OCI-LY3 (cell line): ENCODE measurements around the gene CEP250.
"Not testable (repeated sequence)": the region's sequence is repeated elsewhere in the genome, so short reads cannot be mapped to it uniquely, and the experiment has no call there.

Experiments
- H2AFZ ChIP-seq: fragments of 200-600, 300-600 bp; shearing (Covaris generic); 2 replicates; pipeline ENCODE4 v1.6.0; 2014; ENCODE audit warnings: antibody characterized with exemption, low read depth, low read length
- H3K27ac ChIP-seq: fragments of 200-600, 300-600 bp; sonication (generic); 2 replicates; pipeline ENCODE4 v1.5.1; 2014; ENCODE audit warnings: mild to moderate bottlenecking, low read length, moderate library complexity, mixed read lengths
- H3K27me3 ChIP-seq: fragments of 200-600, 300-600 bp; sonication (generic); 2 replicates; pipeline ENCODE4 v1.6.1; 2014; ENCODE audit warnings: low read depth, low read length, mixed read lengths
- H3K36me3 ChIP-seq: fragments of 200-600, 300-600 bp; sonication (generic); replicated peaks from 2 replicates; pipeline ENCODE3; 2014; ENCODE audit warnings: low read depth, low read length, mixed read lengths
- H3K4me1 ChIP-seq: fragments of 300-600, 200-600 bp; sonication (generic); 2 replicates; pipeline ENCODE4 v1.6.1; 2014; ENCODE audit warnings: low read length, mixed read lengths
- H3K4me2 ChIP-seq: fragments of 200-600, 300-600 bp; sonication (generic); 2 replicates; pipeline ENCODE4 v1.6.1; 2014; ENCODE audit warnings: low read length, mixed read lengths
- H3K4me3 ChIP-seq: fragments of 300-600, 200-600 bp; sonication (generic); 2 replicates; pipeline ENCODE4 v1.5.1; 2014; ENCODE audit warnings: antibody characterized with exemption, mild to moderate bottlenecking, low read length, moderate library complexity
- H3K79me2 ChIP-seq: fragments of 300-600, 200-600 bp; shearing (Covaris generic); 2 replicates; pipeline ENCODE4 v1.6.1; 2014; ENCODE audit warnings: mild to moderate bottlenecking, low read length, mixed read lengths
- H3K9ac ChIP-seq: fragments of 300-600, 200-600 bp; shearing (Covaris generic); 2 replicates; pipeline ENCODE4 v1.6.0; 2014; ENCODE audit warnings: mild to moderate bottlenecking, low read length, moderate library complexity
- H3K9me3 ChIP-seq: fragments of 200-600, 300-600 bp; shearing (Covaris generic); 2 replicates; pipeline ENCODE4 v1.6.1; 2014; ENCODE audit warnings: low read length, mixed read lengths; ENCODE audit not compliant: insufficient read depth
- H4K20me1 ChIP-seq: fragments of 200-600, 300-600 bp; sonication (generic); 2 replicates; pipeline ENCODE4 v1.6.1; 2016; ENCODE audit warnings: low read length, mixed read lengths; ENCODE audit not compliant: insufficient read depth
- EZH2phosphoT487 ChIP-seq: fragments of 200-600 bp; shearing (Covaris generic); IDR thresholded peaks from 2 replicates; pipeline ENCODE4 v1.6.1; 2018; ENCODE audit warnings: antibody characterized with exemption, mixed run types, low read depth
- TF ChIP-seq, protein P1 (sequence below): fragments of 200-600, 300-600 bp; sonication (generic); IDR thresholded peaks from 2 replicates; pipeline ENCODE4 v1.5.1; 2014; ENCODE audit warnings: antibody characterized with exemption, low read length, low read depth

The CEP250 gene

DNA sequence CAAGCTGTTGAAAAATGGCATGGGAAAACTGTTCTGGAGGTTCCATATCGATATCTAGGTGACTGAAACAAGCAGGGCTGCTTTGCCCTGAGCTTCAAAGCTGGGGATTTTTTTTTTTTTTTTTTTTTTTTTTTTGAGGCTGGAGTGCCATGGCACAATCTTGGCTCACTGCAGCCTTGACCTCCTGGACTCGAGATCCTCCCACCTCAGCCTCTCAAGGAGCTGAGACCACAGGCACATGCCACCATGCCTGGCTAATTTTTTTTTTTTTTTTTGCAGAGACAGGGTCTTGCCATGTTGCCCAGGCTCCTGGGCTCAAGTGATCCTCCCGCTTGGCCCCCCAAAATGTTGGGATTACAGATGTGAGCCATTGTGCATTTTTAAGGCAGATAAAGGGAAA lies 97.5 kb downstream of the CEP250 start:
- Histone ChIP-seq H3K9ac (no peak overlapping the region), H2AFZ (no peak overlapping the region), H3K9me3 (no peaks in the 10 kb centered on the region), H3K27ac (no peak overlapping the region), H3K79me2 (no peaks in the 10 kb centered on the region), H4K20me1 (no peaks in the 10 kb centered on the region), H3K36me3 (peaks cover 40% of the 10 kb centered on the region), H3K4me2 (no peak overlapping the region), H3K4me3 (no peak overlapping the region), H3K4me1 (no peaks in the 10 kb centered on the region), H3K27me3 (no peaks in the 10 kb centered on the region)
- TF ChIP-seq, protein P1, sequence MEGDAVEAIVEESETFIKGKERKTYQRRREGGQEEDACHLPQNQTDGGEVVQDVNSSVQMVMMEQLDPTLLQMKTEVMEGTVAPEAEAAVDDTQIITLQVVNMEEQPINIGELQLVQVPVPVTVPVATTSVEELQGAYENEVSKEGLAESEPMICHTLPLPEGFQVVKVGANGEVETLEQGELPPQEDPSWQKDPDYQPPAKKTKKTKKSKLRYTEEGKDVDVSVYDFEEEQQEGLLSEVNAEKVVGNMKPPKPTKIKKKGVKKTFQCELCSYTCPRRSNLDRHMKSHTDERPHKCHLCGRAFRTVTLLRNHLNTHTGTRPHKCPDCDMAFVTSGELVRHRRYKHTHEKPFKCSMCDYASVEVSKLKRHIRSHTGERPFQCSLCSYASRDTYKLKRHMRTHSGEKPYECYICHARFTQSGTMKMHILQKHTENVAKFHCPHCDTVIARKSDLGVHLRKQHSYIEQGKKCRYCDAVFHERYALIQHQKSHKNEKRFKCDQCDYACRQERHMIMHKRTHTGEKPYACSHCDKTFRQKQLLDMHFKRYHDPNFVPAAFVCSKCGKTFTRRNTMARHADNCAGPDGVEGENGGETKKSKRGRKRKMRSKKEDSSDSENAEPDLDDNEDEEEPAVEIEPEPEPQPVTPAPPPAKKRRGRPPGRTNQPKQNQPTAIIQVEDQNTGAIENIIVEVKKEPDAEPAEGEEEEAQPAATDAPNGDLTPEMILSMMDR: no peak
- TF ChIP-seq EZH2phosphoT487: no peak

DNA sequence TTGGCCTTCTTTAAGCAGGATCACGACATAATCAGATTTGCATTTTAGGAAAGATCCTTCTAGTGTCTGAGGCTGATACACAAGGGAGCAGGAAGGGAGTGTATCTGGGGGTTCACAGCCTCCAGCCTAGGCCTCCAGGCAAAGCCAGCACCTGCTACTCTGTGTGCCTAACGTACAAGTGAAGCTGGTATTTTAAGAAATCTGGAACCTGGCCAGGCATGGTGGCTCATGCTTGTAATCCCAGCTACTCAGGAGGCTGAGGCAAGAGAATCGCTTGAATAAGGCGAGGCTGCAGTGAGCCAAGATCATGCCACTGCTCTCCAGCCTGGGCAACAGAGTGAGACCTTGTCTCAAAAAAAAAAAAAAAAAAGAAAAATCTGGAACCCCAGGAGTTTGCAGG lies 100.1 kb downstream of the CEP250 start:
- H3K4me3 ChIP-seq, H3K79me2 ChIP-seq, H2AFZ ChIP-seq, H3K9me3 ChIP-seq, H3K9ac ChIP-seq, H3K4me2 ChIP-seq, H3K27ac ChIP-seq, H4K20me1 ChIP-seq, H3K4me1 ChIP-seq, H3K27me3 ChIP-seq: not testable (repeated sequence)
- H3K36me3 ChIP-seq: peaks cover 29% of the 10 kb centered on the region

DNA sequence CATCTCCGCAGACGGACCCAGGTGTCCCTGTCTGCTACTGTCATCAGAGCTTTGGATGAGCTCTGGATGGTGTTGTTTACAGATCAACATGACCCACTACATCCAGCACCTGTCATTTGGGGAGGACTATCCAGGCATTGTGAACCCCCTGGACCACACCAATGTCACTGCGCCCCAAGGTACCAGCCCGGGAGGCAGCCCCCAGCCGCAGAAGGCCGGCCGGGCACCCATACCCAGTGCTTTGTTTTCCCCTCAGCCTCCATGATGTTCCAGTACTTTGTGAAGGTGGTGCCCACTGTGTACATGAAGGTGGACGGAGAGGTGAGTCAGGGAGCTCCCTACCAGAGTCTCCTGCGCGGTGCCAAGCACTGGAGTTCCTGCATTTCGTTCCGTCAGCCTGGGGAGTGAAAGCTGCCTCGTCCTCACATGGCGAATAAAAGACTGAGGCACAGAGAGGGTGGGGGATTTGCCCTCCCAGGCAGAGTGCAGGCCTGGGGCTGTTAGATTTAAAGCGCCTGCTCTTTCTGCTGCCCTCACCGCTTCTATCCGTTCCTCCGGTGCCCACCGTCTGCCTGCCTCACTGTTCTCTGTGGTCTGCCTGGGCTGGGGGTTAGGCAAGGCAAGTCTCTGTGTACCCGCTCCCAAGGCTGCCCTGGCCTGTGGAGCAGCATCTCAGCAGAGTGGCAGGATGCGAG lies 100.7 kb downstream of the CEP250 start:
- no peaks in the 10 kb centered on the region for H3K27me3 ChIP-seq
- no peak overlapping the region for H3K4me3 ChIP-seq
- H3K4me1 ChIP-seq: no peaks in the 10 kb centered on the region
- H2AFZ ChIP-seq: no peak overlapping the region
- H3K4me2 ChIP-seq: no peak overlapping the region
- no peak overlapping the region for H3K9ac ChIP-seq
- TF ChIP-seq, protein P1: no peak
- TF ChIP-seq EZH2phosphoT487: no peak
- no peak overlapping the region for H3K27ac ChIP-seq
- peaks cover 29% of the 10 kb centered on the region for H3K36me3 ChIP-seq
- no peaks in the 10 kb centered on the region for H3K9me3 ChIP-seq
- H3K79me2 ChIP-seq: no peaks in the 10 kb centered on the region
- H4K20me1 ChIP-seq: no peaks in the 10 kb centered on the region

DNA sequence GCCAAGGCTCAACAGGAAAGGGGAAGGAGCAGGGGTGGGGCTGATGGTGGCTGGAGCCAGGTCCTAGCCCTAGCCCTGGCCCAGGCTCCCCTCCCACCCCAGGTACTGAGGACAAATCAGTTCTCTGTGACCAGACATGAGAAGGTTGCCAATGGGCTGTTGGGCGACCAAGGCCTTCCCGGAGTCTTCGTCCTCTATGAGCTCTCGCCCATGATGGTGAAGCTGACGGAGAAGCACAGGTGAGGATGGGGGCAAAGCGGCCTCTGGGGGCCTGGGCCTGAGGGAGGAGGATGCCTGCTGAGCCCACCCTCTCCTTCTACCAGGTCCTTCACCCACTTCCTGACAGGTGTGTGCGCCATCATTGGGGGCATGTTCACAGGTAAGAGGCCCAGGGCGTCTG lies 101.5 kb downstream of the CEP250 start:
- Histone ChIP-seq H3K9me3 (no peaks in the 10 kb centered on the region), H2AFZ (no peak overlapping the region), H3K4me1 (no peaks in the 10 kb centered on the region), H3K4me2 (no peak overlapping the region), H4K20me1 (no peaks in the 10 kb centered on the region), H3K27me3 (no peaks in the 10 kb centered on the region), H3K36me3 (peaks cover 23% of the 10 kb centered on the region), H3K9ac (no peak overlapping the region), H3K27ac (no peak overlapping the region), H3K79me2 (no peaks in the 10 kb centered on the region), H3K4me3 (no peak overlapping the region)
- no peak for TF ChIP-seq EZH2phosphoT487
- TF ChIP-seq, protein P1: no peak

DNA sequence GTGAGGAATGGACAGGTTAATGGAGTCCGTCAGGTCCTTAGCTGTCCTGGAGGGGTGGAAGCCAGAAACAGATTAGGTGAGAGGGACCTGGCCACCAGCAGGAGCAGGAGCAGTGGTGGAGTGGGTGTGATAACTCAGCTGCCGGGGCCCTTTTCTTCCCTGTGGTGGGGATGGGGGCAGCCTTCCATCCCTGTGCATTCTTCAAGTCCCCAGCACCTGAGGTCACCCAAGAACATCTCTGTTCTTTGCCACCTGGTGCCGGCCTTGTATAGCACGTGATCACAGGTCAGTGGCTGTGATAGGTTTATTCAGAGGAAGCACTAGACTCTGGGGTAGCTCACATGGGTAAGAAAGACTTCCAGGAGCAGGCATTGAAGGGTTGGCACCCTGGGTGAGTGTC lies 103.1 kb downstream of the CEP250 start:
- H4K20me1 ChIP-seq: no peaks in the 10 kb centered on the region
- H3K36me3 ChIP-seq: peaks cover 12% of the 10 kb centered on the region
- no peaks in the 10 kb centered on the region for H3K27me3 ChIP-seq

More for the DNA sequence above, 103.1 kb downstream of the CEP250 start:
- TF ChIP-seq EZH2phosphoT487: no peak
- TF ChIP-seq, protein P1: no peak
- H3K79me2 ChIP-seq: no peaks in the 10 kb centered on the region
- H3K4me2 ChIP-seq: no peak overlapping the region
- no peak overlapping the region for H3K9ac ChIP-seq
- H2AFZ ChIP-seq: no peak overlapping the region
- H3K27ac ChIP-seq: no peak overlapping the region
- H3K4me1 ChIP-seq: no peaks in the 10 kb centered on the region
- no peak overlapping the region for H3K4me3 ChIP-seq
- H3K9me3 ChIP-seq: no peaks in the 10 kb centered on the region
